Activated CD4-positive, alpha-beta T cell treated with anti-CD3 and anti-CD28 coated beads for 36 hours (primary cell): ENCODE data around the gene EFNB1. TPM values are rescaled to one million over a fixed set of nuclear protein-coding genes. Genes with fewer than 3 reads are reported as not detected.

ENCODE experiments used
- ATAC-seq: fragments of 200-7000 bp; cut with Tn5 transposase; one replicate; pipeline ENCODE4 v1.10.0; 2021; ENCODE audit warnings: mild to moderate bottlenecking, moderate library complexity
- CTCF ChIA-PET: fragments of 350-600 bp; sonication (Branson Sonifier 250); formaldehyde crosslinking; loops from one replicate; lab custom pipeline; 2021; ENCODE audit warnings: antibody characterized with exemption; lab: Charles Lee
- POLR2A ChIA-PET: fragments of 350-600 bp; sonication (Branson Sonifier 250); formaldehyde crosslinking; loops from one replicate; lab custom pipeline; 2021; ENCODE audit warnings: antibody characterized with exemption, inconsistent platforms; lab: Charles Lee
- DNase-seq: peaks from one replicate; pipeline ENCODE4 v3.0.0-alpha.2; 2020
- H3K27ac Mint-ChIP-seq: one replicate; pipeline ENCODE4 v1.8.0; 2021; ENCODE audit warnings: mixed read lengths
- H3K27me3 Mint-ChIP-seq: one replicate; pipeline ENCODE4 v1.8.0; 2021; ENCODE audit warnings: mixed read lengths
- H3K36me3 Mint-ChIP-seq: one replicate; pipeline ENCODE4 v1.8.0; 2021; ENCODE audit warnings: low read depth, mixed read lengths
- H3K4me1 Mint-ChIP-seq: one replicate; pipeline ENCODE4 v1.8.0; 2021; ENCODE audit warnings: mixed read lengths
- H3K4me3 Mint-ChIP-seq: one replicate; pipeline ENCODE4 v1.8.0; 2021; ENCODE audit warnings: mild to moderate bottlenecking, moderate library complexity, mixed read lengths
- H3K9me3 Mint-ChIP-seq: one replicate; pipeline ENCODE4 v1.8.0; 2021; ENCODE audit warnings: low read depth, mixed read lengths
- intact Hi-C, 2 experiments: fragments of 100-400 bp; cut with DNase I in 1 of 2; cut with micrococcal nuclease in 1 of 2; formaldehyde crosslinking; loops; one replicate each; pipeline versions ENCODE4 v1.14.2 to v1.15.1; 2022 to 2024; cut with DNase I, micrococcal nuclease
- total RNA-seq, 2 experiments: library from RNA; stranded (reverse); gene quantifications; one replicate each; pipeline ENCODE4 v1.2.3, GENCODE V29; 2021

EFNB1 gene
- total RNA-seq, 2 experiments from 2014 or later = 3.8 to 3.9 TPM

DNA sequence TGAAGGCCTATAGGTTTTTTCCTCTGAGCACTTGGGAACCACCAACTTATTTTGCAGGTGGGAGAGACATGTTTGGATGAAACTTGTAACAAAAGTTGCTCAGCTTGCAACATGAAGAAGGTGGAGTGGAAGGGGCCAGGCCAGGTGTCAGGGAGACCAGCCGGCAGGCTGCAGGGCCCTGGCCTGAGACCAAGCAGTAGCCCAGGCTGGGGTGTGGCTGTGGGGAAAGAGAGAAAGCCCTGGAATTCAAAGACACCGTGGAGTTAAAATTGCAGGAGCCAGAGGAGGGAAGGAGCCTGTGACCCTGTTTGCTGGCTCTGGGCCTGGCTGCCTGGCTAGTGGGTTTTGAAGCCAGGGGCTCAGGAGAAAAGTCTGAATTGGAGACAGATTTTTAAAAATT lies 43.4 kb downstream of the EFNB1 start:
- peaks cover 13% of the 10 kb centered on the region for H3K4me1 Mint-ChIP-seq

DNA sequence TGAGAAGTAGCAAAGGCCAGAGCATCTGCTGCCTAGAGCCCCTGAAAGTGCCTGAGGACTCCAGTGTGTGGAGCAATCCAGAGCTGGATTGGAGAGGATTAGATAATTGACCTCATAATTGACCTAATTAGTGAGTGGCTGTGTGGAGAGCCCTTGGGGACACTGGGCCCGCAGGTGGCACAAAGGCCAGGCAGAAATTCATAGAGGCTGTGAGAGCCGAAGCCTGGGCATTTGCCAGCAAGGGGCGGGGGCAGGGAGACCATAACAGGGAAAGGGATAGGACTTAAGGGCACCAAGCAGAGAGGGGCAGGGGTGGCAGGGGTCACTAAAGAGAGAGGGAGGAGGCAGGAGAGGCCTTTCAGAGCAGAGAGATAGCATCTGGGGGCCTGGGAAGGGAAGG lies 45.3 kb downstream of the EFNB1 start:
- CTCF ChIA-PET = no interaction called here
- H3K27ac Mint-ChIP-seq = no peak overlapping the region
- POLR2A ChIA-PET = no interaction called here
- no peak overlapping the region for H3K4me3 Mint-ChIP-seq
- DNase-seq (no peak), ATAC-seq (no peak)
- intact Hi-C loops = no loop called here
- no peaks in the 10 kb centered on the region for H3K36me3 Mint-ChIP-seq
- no peaks in the 10 kb centered on the region for H3K9me3 Mint-ChIP-seq
- H3K4me1 Mint-ChIP-seq = peaks cover 4% of the 10 kb centered on the region
- no peaks in the 10 kb centered on the region for H3K27me3 Mint-ChIP-seq

More for the DNA sequence above, 43.4 kb downstream of the EFNB1 start:
- no peak overlapping the region for H3K4me3 Mint-ChIP-seq
- POLR2A ChIA-PET = no interaction called here
- no peak for DNase-seq
- intact Hi-C loops = no loop called here
- no peak overlapping the region for H3K27ac Mint-ChIP-seq
- no peaks in the 10 kb centered on the region for H3K9me3 Mint-ChIP-seq
- no peaks in the 10 kb centered on the region for H3K27me3 Mint-ChIP-seq
- H3K36me3 Mint-ChIP-seq = no peaks in the 10 kb centered on the region
- CTCF ChIA-PET = no interaction called here
- no peak for ATAC-seq

DNA sequence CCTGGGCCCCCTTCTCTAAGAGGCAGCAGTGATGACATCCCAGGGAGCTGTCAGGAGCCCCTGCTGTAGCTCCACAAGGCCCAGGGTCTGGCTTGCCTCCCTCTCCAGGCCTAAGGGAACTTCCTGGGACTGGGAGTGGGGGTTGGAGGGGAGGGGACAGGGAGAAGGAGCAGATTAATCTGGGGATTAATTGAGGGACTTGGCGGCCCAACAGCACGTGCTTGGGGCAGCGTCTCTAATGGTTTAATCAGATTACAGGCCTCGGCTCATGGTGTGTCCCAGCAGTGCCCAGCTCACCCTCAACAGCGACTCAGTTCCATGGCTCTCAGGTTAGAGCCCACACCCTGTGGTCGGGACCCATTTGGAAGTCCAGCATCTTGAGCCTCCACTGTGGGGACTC lies 47.9 kb downstream of the EFNB1 start:
- no peak for DNase-seq
- no peak overlapping the region for H3K4me3 Mint-ChIP-seq
- CTCF ChIA-PET = no interaction called here
- no peaks in the 10 kb centered on the region for H3K27me3 Mint-ChIP-seq
- H3K27ac Mint-ChIP-seq = no peak overlapping the region
- no peaks in the 10 kb centered on the region for H3K36me3 Mint-ChIP-seq
- no peaks in the 10 kb centered on the region for H3K9me3 Mint-ChIP-seq
- no peak for ATAC-seq
- POLR2A ChIA-PET = no interaction called here
- H3K4me1 Mint-ChIP-seq = no peaks in the 10 kb centered on the region
- intact Hi-C loops = no loop called here

DNA sequence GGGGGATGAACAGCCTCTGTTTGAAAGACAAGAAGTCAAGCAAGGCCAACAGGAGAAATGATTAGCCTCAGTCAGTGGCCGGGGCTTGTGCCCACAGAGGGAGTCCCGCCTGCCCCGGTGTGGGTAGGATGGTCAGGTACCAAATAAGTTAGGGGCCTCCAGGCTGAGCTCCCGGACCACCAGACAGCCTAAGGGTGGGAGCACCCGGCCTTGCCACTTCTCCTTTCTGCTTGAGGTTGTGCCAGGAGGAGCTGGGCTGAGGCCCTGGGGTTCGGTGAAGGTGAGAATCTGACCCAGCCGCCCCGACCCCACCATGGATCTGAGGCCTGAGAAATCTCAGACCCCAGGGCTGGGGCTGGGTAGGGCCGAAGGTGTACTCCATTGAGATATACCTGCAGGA lies 48.8 kb downstream of the EFNB1 start:
- no peak overlapping the region for H3K4me3 Mint-ChIP-seq
- DNase-seq (no peak), ATAC-seq (no peak)
- H3K9me3 Mint-ChIP-seq = no peaks in the 10 kb centered on the region
- no peaks in the 10 kb centered on the region for H3K36me3 Mint-ChIP-seq
- intact Hi-C loops = no loop called here
- ChIA-PET CTCF (no interaction called here), POLR2A (no interaction called here)
- H3K4me1 Mint-ChIP-seq = no peaks in the 10 kb centered on the region
- no peaks in the 10 kb centered on the region for H3K27me3 Mint-ChIP-seq
- no peak overlapping the region for H3K27ac Mint-ChIP-seq

DNA sequence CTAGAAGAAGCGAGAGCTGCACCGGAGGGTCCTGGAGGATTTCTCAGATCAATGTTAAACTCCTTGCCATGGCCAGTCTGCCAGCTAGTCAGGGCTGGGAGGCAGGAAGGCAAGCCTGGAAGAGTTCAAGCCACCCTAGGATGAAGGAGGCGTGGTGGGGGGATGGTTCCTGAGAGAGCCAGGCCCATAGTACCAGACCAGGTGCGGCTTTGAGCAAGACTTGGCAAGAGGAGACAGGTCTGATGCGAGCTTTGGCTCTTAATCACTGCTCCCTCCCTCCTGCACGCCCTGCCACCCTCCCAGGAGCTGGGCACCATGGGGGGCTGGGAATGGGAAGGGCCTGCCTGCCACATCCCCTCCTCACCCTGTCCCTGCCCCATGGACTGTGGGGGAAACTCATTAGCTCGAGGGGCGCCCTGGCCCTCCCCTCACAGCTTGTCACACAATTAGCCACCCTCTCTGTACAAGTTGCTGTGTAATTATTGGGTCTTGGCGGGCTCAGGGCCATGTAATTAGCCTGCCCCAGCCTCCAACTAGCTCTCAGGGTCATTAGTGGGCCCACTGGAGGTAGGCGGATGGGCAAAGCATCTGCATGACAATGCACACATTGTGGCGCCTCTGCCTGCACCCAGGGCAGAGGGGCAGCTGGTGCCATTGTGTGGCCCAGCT lies 50.3 kb downstream of the EFNB1 start:
- Mint-ChIP-seq H3K27me3 (no peaks in the 10 kb centered on the region), H3K4me1 (no peaks in the 10 kb centered on the region), H3K36me3 (no peaks in the 10 kb centered on the region), H3K9me3 (no peaks in the 10 kb centered on the region), H3K27ac (no peak overlapping the region), H3K4me3 (no peak overlapping the region)
- ChIA-PET CTCF (no interaction called here), POLR2A (no interaction called here)
- DNase-seq = no peak
- ATAC-seq = no peak
- intact Hi-C loops = no loop called here

DNA sequence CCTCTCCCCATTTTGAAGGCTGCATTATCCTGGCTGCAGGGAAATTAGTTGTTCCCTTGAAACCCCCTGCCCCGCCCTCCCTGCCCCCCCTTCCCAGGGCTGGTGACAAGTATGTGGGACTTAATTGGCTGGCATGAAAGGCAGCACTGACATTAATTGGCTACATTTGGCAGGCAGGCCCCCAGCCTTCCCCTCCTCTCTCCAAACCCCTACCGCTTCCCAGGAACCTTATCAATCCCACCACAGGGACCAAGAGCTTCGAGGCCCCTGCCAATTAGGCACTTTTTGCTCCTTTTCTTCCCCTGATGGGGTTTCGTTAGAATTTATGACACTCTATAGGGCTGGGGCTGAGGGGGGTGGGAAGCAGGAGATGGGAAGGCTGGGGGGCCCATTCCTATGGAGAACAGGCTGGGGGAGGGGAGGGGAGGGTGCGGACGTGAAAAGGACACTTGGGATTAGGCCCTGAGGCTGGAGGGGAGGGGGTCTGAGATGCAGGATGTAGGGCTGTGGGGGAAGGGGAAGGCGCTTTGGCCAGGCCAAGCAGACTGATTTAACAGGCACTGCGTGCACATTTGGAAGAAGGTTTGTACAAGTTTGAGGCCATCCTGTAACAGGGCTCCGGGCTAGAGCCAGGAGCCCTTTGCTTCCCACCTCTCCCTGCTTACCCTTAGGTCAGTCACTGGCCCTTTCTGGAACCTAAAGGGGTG lies 52.2 kb downstream of the EFNB1 start:
- Mint-ChIP-seq H3K9me3 (no peaks in the 10 kb centered on the region), H3K4me1 (no peaks in the 10 kb centered on the region), H3K27ac (no peak overlapping the region), H3K27me3 (no peaks in the 10 kb centered on the region), H3K4me3 (no peak overlapping the region), H3K36me3 (no peaks in the 10 kb centered on the region)
- ChIA-PET POLR2A (no interaction called here), CTCF (interaction anchor here (0.6 kb wide), 1 partner anchor 341 kb away, joined by 3 read pairs; no protein-coding TSS in a partner anchor)
- DNase-seq = no peak
- intact Hi-C loops = no loop called here
- ATAC-seq = no peak

DNA sequence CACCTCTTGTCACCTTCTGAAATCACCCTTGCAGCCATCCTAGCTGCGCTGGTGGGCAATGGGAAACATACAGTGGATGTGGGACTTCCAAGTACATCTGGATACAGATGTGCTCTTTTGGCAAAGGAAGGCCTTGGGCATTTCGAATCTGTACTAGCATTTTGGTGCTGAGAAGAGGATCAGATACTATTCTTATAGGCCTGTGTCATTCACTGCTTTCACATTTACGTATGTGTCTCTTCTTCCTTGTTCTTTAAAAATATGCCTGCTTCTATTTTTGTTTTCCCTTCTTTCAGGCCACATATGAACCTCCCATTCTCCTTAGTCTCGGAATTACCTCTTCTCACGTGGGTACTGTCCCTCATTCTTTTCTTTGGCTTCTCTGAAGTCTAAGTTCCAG lies 53.1 kb downstream of the EFNB1 start:
- Mint-ChIP-seq H3K4me3 (no peak overlapping the region), H3K27me3 (no peaks in the 10 kb centered on the region), H3K9me3 (no peaks in the 10 kb centered on the region), H3K36me3 (no peaks in the 10 kb centered on the region), H3K27ac (no peak overlapping the region), H3K4me1 (no peaks in the 10 kb centered on the region)
- intact Hi-C loops = no loop called here
- CTCF ChIA-PET = no interaction called here
- DNase-seq (no peak), ATAC-seq (no peak)
- POLR2A ChIA-PET = no interaction called here

DNA sequence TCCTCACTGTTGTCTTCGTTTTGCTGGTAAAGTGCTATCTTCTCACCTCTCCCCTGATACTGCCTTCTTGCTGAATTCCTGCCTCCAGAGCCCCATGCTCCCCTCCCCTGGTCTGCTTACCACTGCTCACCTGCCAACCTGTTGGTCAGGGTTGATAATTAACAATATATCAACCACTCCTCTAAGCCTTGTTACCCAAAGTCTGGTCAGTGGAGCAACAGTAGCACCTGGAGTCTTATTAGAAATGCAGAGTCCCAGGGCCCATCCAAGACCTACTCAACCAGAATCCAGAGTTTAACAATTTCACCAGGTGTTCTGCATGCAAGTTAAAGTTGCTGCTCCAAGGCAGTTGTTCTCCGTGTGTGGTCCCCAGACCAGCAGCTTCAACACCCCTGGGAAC lies 55.0 kb downstream of the EFNB1 start:
- POLR2A ChIA-PET = no interaction called here
- H3K4me3 Mint-ChIP-seq = no peak overlapping the region
- no peaks in the 10 kb centered on the region for H3K4me1 Mint-ChIP-seq
- H3K27ac Mint-ChIP-seq = no peak overlapping the region
- intact Hi-C loops = no loop called here
- H3K9me3 Mint-ChIP-seq = no peaks in the 10 kb centered on the region
- no peaks in the 10 kb centered on the region for H3K27me3 Mint-ChIP-seq
- CTCF ChIA-PET = interaction anchor here (1.2 kb wide), 1 partner anchor 55 kb away, joined by 3 read pairs; the partner anchor contains the start of gene EFNB1
- no peaks in the 10 kb centered on the region for H3K36me3 Mint-ChIP-seq
- DNase-seq (no peak), ATAC-seq (no peak)

DNA sequence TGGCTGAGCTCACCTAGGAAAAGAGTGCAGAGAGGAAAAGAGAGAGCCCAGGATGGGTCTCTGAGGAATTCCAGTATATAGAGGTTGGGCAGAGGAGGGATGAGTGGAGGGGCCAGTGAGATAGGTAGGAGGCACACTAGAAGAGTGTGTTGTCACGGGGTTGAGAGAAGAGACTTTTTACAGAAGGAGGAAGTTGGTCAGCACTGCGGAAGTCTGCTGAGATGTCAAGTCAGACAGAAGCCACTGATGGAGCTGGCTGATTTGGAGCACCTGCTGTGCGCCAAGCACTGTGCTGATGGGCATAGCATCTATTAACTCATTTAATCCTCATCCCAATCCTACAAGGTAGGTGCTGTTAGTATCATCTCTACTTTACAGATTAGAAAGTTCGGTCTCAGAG lies 60.4 kb downstream of the EFNB1 start:
- Mint-ChIP-seq H3K27ac (no peak overlapping the region), H3K4me3 (no peak overlapping the region), H3K36me3 (no peaks in the 10 kb centered on the region), H3K9me3 (no peaks in the 10 kb centered on the region), H3K4me1 (no peaks in the 10 kb centered on the region), H3K27me3 (no peaks in the 10 kb centered on the region)
- ChIA-PET CTCF (no interaction called here), POLR2A (no interaction called here)
- DNase-seq (no peak), ATAC-seq (no peak)
- intact Hi-C loops = no loop called here

Other genes starting within 250 kb of the EFNB1 start
- gene STARD8, start 181.4 kb upstream of the EFNB1 start, total RNA-seq = under 1 TPM; 0.07 to 0.11 TPM